ENCODE measurements around the gene IL17F.

The IL17F gene

GRCh38 chr6:52191824-52192223 lies 52.5 kb downstream of the IL17F start:
- DNase-seq (ENCODE audit: low read depth, low spot score), result no peak
- no peak overlapping the region for H3K4me3 ChIP-seq (ENCODE audit: low read length)
- peaks cover 2% of the 10 kb centered on the region; the same call in 1 of the 2 replicates for H3K4me1 ChIP-seq (ENCODE audit: control insufficient read depth, insufficient read depth, low read length)
- no CpG with 5 or more reads among the region's 3 CpGs for WGBS (ENCODE audit: insufficient coverage, insufficient read length)
- no peaks in the 10 kb centered on the region for H3K36me3 ChIP-seq (ENCODE audit: control insufficient read depth, insufficient read depth, low read length)
- no peak overlapping the region for H3K27ac ChIP-seq (ENCODE audit: low read length)
- H3K27me3 ChIP-seq (ENCODE audit: control insufficient read depth, insufficient read depth, low read length), result no peaks in the 10 kb centered on the region
- no peaks in the 10 kb centered on the region for H3K9me3 ChIP-seq (ENCODE audit: control insufficient read depth, insufficient read depth, low read length)

GRCh38 chr6:52190409-52190808 lies 53.9 kb downstream of the IL17F start:
- no peaks in the 10 kb centered on the region for H3K36me3 ChIP-seq (ENCODE audit: control insufficient read depth, insufficient read depth, low read length)
- no peak for DNase-seq (ENCODE audit: low read depth, low spot score)
- no peaks in the 10 kb centered on the region for H3K27me3 ChIP-seq (ENCODE audit: control insufficient read depth, insufficient read depth, low read length)
- H3K4me1 ChIP-seq (ENCODE audit: control insufficient read depth, insufficient read depth, low read length), result peaks cover 2% of the 10 kb centered on the region; the same call in 1 of the 2 replicates
- no peak overlapping the region for H3K27ac ChIP-seq (ENCODE audit: low read length)
- H3K9me3 ChIP-seq (ENCODE audit: control insufficient read depth, insufficient read depth, low read length), result no peaks in the 10 kb centered on the region
- no peak overlapping the region for H3K4me3 ChIP-seq (ENCODE audit: low read length)
- no CpG with 5 or more reads among the region's 3 CpGs for WGBS (ENCODE audit: insufficient coverage, insufficient read length)

- Histone ChIP-seq H3K27me3 (ENCODE audit: control insufficient read depth, insufficient read depth, low read length) (no peaks in the 10 kb centered on the region), H3K4me3 (ENCODE audit: low read length) (no peak overlapping the region), H3K4me1 (ENCODE audit: control insufficient read depth, insufficient read depth, low read length) (peaks cover 2% of the 10 kb centered on the region; the same call in 1 of the 2 replicates), H3K9me3 (ENCODE audit: control insufficient read depth, insufficient read depth, low read length) (no peaks in the 10 kb centered on the region), H3K27ac (ENCODE audit: low read length) (no peak overlapping the region), H3K36me3 (ENCODE audit: control insufficient read depth, insufficient read depth, low read length) (no peaks in the 10 kb centered on the region)
- DNase-seq (ENCODE audit: low read depth, low spot score), result peak; percentile 22
- WGBS (ENCODE audit: insufficient coverage, insufficient read length), result no CpG with 5 or more reads among the region's 2 CpGs
These were observed 54.3 kb downstream of the IL17F start for GRCh38 chr6:52189974-52190373.

- no CpG with 5 or more reads among the region's 1 CpG for WGBS (ENCODE audit: insufficient coverage, insufficient read length)
These were observed 57.2 kb downstream of the IL17F start for GRCh38 chr6:52187098-52187497.

More at GRCh38 chr6:52187098-52187497, 57.2 kb downstream of the IL17F start:
- Histone ChIP-seq H3K27ac (ENCODE audit: low read length) (no peak overlapping the region), H3K4me3 (ENCODE audit: low read length) (no peak overlapping the region), H3K9me3 (ENCODE audit: control insufficient read depth, insufficient read depth, low read length) (no peaks in the 10 kb centered on the region), H3K27me3 (ENCODE audit: control insufficient read depth, insufficient read depth, low read length) (no peaks in the 10 kb centered on the region), H3K36me3 (ENCODE audit: control insufficient read depth, insufficient read depth, low read length) (no peaks in the 10 kb centered on the region), H3K4me1 (ENCODE audit: control insufficient read depth, insufficient read depth, low read length) (peaks cover 2% of the 10 kb centered on the region; the same call in 1 of the 2 replicates)
- DNase-seq (ENCODE audit: low read depth, low spot score), result no peak
